B cell (primary cell): ENCODE data around the gene PACRG. TPM values are rescaled to one million over a fixed set of nuclear protein-coding genes. Genes with fewer than 3 reads are reported as not detected.

ENCODE experiments used
- ATAC-seq: fragments of 200-7000 bp; cut with Tn5 transposase; one replicate; pipeline ENCODE4 v1.10.0; 2021; ENCODE audit warnings: low read depth, mild to moderate bottlenecking, moderate number of reproducible peaks, moderate library complexity
- CTCF ChIA-PET: fragments of 350-600 bp; sonication (Branson Sonifier 250); formaldehyde crosslinking; loops from one replicate; lab custom pipeline; 2021; ENCODE audit warnings: antibody characterized with exemption, inconsistent platforms; lab: Charles Lee
- POLR2A ChIA-PET: fragments of 350-600 bp; sonication (Branson Sonifier 250); formaldehyde crosslinking; loops from one replicate; lab custom pipeline; 2021; ENCODE audit warnings: antibody characterized with exemption; lab: Charles Lee
- DNase-seq: peaks from one replicate; pipeline ENCODE4 v3.0.0; 2013
- H2AFZ ChIP-seq: 2 replicates; pipeline ENCODE4 v1.6.1; 2012; ENCODE audit warnings: mild to moderate bottlenecking, low read depth, low read length; ENCODE audit not compliant: insufficient read depth, poor library complexity, severe bottlenecking
- H3K27ac ChIP-seq, 2 donors: 1 replicate in 1 of 2; 2 replicates in 1 of 2; pipeline ENCODE4 v1.5.1; 2012 to 2013; ENCODE audit warnings: low read length in 2 of 2, mild to moderate bottlenecking in 2 of 2, moderate library complexity in 1 of 2
- H3K27me3 ChIP-seq, 4 experiments: fragments of 200-600 bp in 1 of 4; sonication (generic) in 1 of 4; replicated peaks in 1 of 4; 1 replicate in 2 of 4; 2 replicates in 2 of 4; pipeline versions ENCODE4 v1.6.1 to v1.7.0; 2013 to 2016; ENCODE audit warnings: low read length in 3 of 4, mild to moderate bottlenecking in 2 of 4, mixed read lengths in 1 of 4, moderate library complexity in 1 of 4; ENCODE audit not compliant: insufficient read depth in 4 of 4, control insufficient read depth in 3 of 4; ENCODE audit errors: control extremely low read depth in 1 of 4
- H3K36me3 ChIP-seq, 2 experiments: replicated peaks in 1 of 2; 1 replicate in 1 of 2; 2 replicates in 1 of 2; pipeline versions ENCODE4 v1.6.1 to v1.7.1; 2013; ENCODE audit warnings: low read length in 1 of 2; ENCODE audit not compliant: insufficient read depth in 2 of 2, control insufficient read depth in 1 of 2; ENCODE audit errors: control extremely low read depth in 1 of 2, extremely low read depth in 1 of 2
- H3K4me1 ChIP-seq, 2 donors: fragments of 200-600 bp in 1 of 2; sonication (generic) in 1 of 2; 1 replicate in 1 of 2; 2 replicates in 1 of 2; pipeline versions ENCODE4 v1.5.1 to v1.6.1; 2013 to 2017; ENCODE audit warnings: low read length in 2 of 2; ENCODE audit not compliant: control insufficient read depth in 2 of 2, insufficient read depth in 2 of 2
- H3K4me2 ChIP-seq: replicated peaks from 2 replicates; pipeline ENCODE3; 2012; ENCODE audit warnings: mild to moderate bottlenecking, low read depth, low read length; ENCODE audit not compliant: poor library complexity, severe bottlenecking
- H3K4me3 ChIP-seq, 5 experiments: fragments of 200-600 bp in 1 of 5; sonication (generic) in 1 of 5; 1 replicate in 3 of 5; 2 replicates in 2 of 5; pipeline versions ENCODE4 v1.5.1 to v1.7.0; 2011 to 2016; ENCODE audit warnings: low read length in 4 of 5, mild to moderate bottlenecking in 4 of 5, low read depth in 2 of 5, control low read depth in 1 of 5, moderate library complexity in 1 of 5; ENCODE audit not compliant: insufficient read depth in 1 of 5; ENCODE audit errors: control extremely low read depth in 1 of 5, extremely low read depth in 1 of 5
- H3K79me2 ChIP-seq: fragments of 200-600 bp; sonication (generic); one replicate; pipeline ENCODE4 v1.6.0; 2016; ENCODE audit warnings: low read length; ENCODE audit not compliant: control insufficient read depth, insufficient read depth
- H3K9ac ChIP-seq: fragments of 200-600 bp; sonication (generic); 2 replicates; pipeline ENCODE4 v1.6.1; 2017; ENCODE audit warnings: mild to moderate bottlenecking, low read length, moderate library complexity
- H3K9me3 ChIP-seq, 3 donors: one replicate each; pipeline versions ENCODE4 v1.6.1 to v1.7.1; 2013; ENCODE audit warnings: low read length in 2 of 3; ENCODE audit not compliant: control insufficient read depth in 2 of 3, insufficient read depth in 1 of 3; ENCODE audit errors: control extremely low read depth in 1 of 3
- H4K20me1 ChIP-seq: 2 replicates; pipeline ENCODE4 v1.6.0; 2012; ENCODE audit warnings: mild to moderate bottlenecking, low read length; ENCODE audit not compliant: insufficient read depth, control insufficient read depth, poor library complexity, severe bottlenecking
- H3K27ac Mint-ChIP-seq: one replicate; pipeline ENCODE4 v1.8.0; 2021; ENCODE audit warnings: mixed read lengths
- H3K27me3 Mint-ChIP-seq: one replicate; pipeline ENCODE4 v1.8.0; 2021; ENCODE audit warnings: mixed read lengths
- H3K4me1 Mint-ChIP-seq: one replicate; pipeline ENCODE4 v1.8.0; 2021; ENCODE audit warnings: mixed read lengths
- H3K4me3 Mint-ChIP-seq: one replicate; pipeline ENCODE4 v1.8.0; 2021; ENCODE audit warnings: mixed read lengths
- H3K9me3 Mint-ChIP-seq: one replicate; pipeline ENCODE4 v1.8.0; 2022; ENCODE audit warnings: mixed read lengths; ENCODE audit not compliant: insufficient read depth
- CTCF ChIP-seq: fragments of 200-600 bp; IDR thresholded peaks from one replicate; pipeline ENCODE4 v1.8.0; 2022; ENCODE audit warnings: antibody characterized with exemption, mild to moderate bottlenecking
- EZH2 ChIP-seq: IDR thresholded peaks from 2 replicates; pipeline ENCODE4 v1.6.1; 2012; ENCODE audit warnings: borderline replicate concordance, low read depth, mild to moderate bottlenecking, moderate library complexity, low read length; ENCODE audit not compliant: insufficient read depth, poor library complexity, severe bottlenecking
- WGBS: methylation state at CpG from one replicate; pipeline ENCODE4 v1.1.5; 2013; ENCODE audit warnings: missing lambda C conversion rate; ENCODE audit not compliant: insufficient coverage; 5-methylcytosine and 5-hydroxymethylcytosine counted together
- intact Hi-C: fragments of 100-400 bp; cut with micrococcal nuclease; formaldehyde crosslinking; loops from one replicate; pipeline ENCODE4 v1.10.0; 2022
- polyA plus RNA-seq: library from polyadenylated mRNA; depleted of rRNA; stranded (reverse); fragments of >200 nt; gene quantifications from 2 replicates; pipeline ENCODE4 v1.2.3, GENCODE V29; 2012
- total RNA-seq, 2 donors: library from RNA; stranded (reverse); fragments of 120-200 nt in 1 of 2; gene quantifications; 1 replicate in 1 of 2; 2 replicates in 1 of 2; pipeline versions ENCODE4 v1.2.3 to v1.2.4, GENCODE V29; 2013 to 2022

The PACRG gene
- total and polyA plus RNA-seq, 2 donors (not counting 1 experiment from before 2014, with no cell fraction given), result not detected

- Histone ChIP-seq H3K9ac (no peak overlapping the region), H3K9me3 (peaks cover 0 to 13% (median 0%) of the 10 kb centered on the region in 3 donors), H2AFZ (no peak overlapping the region), H3K4me3 (no peak overlapping the region), H4K20me1 (no peaks in the 10 kb centered on the region), H3K27me3 (peaks cover 0 to 8% (median 5%) of the 10 kb centered on the region in 4 experiments), H3K4me2 (no peak overlapping the region), H3K36me3 (no peaks in the 10 kb centered on the region), H3K79me2 (no peaks in the 10 kb centered on the region), H3K4me1 (no peaks in the 10 kb centered on the region), H3K27ac (no peak overlapping the region)
- H3K27ac Mint-ChIP-seq, result no peak overlapping the region
- 100% methylated on average over 1 of the region's 4 CpGs for WGBS
- H3K9me3 Mint-ChIP-seq, result peaks cover 5% of the 10 kb centered on the region
- H3K4me3 Mint-ChIP-seq, result no peak overlapping the region
- TF ChIP-seq CTCF (no peak), EZH2 (no peak)
- DNase-seq (no peak), ATAC-seq (no peak)
- no peaks in the 10 kb centered on the region for H3K4me1 Mint-ChIP-seq
- intact Hi-C loops, result no loop called here
- H3K27me3 Mint-ChIP-seq, result peaks cover 18% of the 10 kb centered on the region
- ChIA-PET POLR2A (no interaction called here), CTCF (no interaction called here)
These were observed 597.6 kb downstream of the PACRG start for GRCh38 chr6:163325390-163325784.

- intact Hi-C loops, result no loop called here
- ATAC-seq, result no peak
- 92% methylated on average over 6 of the region's 9 CpGs for WGBS
- Histone ChIP-seq H3K4me1 (no peaks in the 10 kb centered on the region), H3K4me2 (no peak overlapping the region), H3K27me3 (peaks cover 0 to 8% (median 5%) of the 10 kb centered on the region in 4 experiments), H2AFZ (no peak overlapping the region), H3K27ac (no peak overlapping the region), H4K20me1 (no peaks in the 10 kb centered on the region), H3K9me3 (peaks cover 0 to 13% (median 0%) of the 10 kb centered on the region in 3 donors), H3K79me2 (no peaks in the 10 kb centered on the region), H3K36me3 (no peaks in the 10 kb centered on the region), H3K9ac (no peak overlapping the region), H3K4me3 (no peak overlapping the region)
- ChIA-PET CTCF (no interaction called here), POLR2A (no interaction called here)
- peaks cover 13% of the 10 kb centered on the region for H3K27me3 Mint-ChIP-seq
- DNase-seq, result no peak
- H3K27ac Mint-ChIP-seq, result no peak overlapping the region
- no peak overlapping the region for H3K4me3 Mint-ChIP-seq
- peaks cover 5% of the 10 kb centered on the region for H3K9me3 Mint-ChIP-seq
- no peak for TF ChIP-seq EZH2
- no peak for TF ChIP-seq CTCF
- H3K4me1 Mint-ChIP-seq, result no peaks in the 10 kb centered on the region
These were observed 599.5 kb downstream of the PACRG start for GRCh38 chr6:163327165-163327880.
